Posterior vena cava (tissue), 2 donors: Measurements from ENCODE around the gene H2BK1. TPM values are rescaled to one million over a fixed set of nuclear protein-coding genes. Genes with fewer than 3 reads are reported as not detected.

Experiments used
- DNase-seq: peaks from one replicate; pipeline ENCODE4 v3.0.0-alpha.2; 2020; ENCODE audit warnings: low spot score
- intact Hi-C, 2 donors: fragments of 100-400 bp; cut with DNase I; formaldehyde crosslinking; loops; one replicate each; pipeline versions ENCODE4 v1.14.1 to v1.14.2; 2022 to 2023
- total RNA-seq, 2 donors: library from RNA; stranded (reverse); fragmentation: NEBNext Ultra II Directional; extraction: Animal tissue kit (Norgen Biotek cat#: 25700); gene quantifications; one replicate each; pipeline ENCODE4 v1.2.1, GENCODE V29; 2021
- donor health status: DM: yes; HTN: yes; CAD: no.
- donor health status: DM: yes; HTN: yes; CAD: no.

H2BK1 gene
- total RNA-seq, 2 donors from 2014 or later: 1.1 TPM; not detected in 1

DNA sequence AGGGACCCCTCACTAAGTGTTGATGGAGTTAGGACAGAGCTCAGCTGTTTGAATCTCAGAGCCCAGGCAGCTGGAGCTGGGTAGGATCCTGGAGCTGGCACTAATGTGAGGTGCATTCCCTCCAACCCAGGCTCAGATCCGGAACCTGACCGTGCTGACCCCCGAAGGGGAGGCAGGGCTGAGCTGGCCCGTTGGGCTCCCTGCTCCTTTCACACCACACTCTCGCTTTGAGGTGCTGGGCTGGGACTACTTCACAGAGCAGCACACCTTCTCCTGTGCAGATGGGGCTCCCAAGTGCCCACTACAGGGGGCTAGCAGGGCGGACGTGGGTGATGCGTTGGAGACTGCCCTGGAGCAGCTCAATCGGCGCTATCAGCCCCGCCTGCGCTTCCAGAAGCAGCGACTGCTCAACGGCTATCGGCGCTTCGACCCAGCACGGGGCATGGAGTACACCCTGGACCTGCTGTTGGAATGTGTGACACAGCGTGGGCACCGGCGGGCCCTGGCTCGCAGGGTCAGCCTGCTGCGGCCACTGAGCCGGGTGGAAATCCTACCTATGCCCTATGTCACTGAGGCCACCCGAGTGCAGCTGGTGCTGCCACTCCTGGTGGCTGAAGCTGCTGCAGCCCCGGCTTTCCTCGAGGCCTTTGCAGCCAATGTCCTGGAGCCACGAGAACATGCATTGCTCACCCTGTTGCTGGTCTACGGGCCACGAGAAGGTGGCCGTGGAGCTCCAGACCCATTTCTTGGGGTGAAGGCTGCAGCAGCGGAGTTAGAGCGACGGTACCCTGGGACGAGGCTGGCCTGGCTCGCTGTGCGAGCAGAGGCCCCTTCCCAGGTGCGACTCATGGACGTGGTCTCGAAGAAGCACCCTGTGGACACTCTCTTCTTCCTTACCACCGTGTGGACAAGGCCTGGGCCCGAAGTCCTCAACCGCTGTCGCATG lies 27.2 kb upstream of the H2BK1 start:
- intact Hi-C loops: no loop called here
- DNase-seq: peak; percentile 80

GRCh38 chr7:151236406-151236805 lies 26.1 kb upstream of the H2BK1 start:
- intact Hi-C loops: no loop called here
- DNase-seq: peak; percentile 53

DNA sequence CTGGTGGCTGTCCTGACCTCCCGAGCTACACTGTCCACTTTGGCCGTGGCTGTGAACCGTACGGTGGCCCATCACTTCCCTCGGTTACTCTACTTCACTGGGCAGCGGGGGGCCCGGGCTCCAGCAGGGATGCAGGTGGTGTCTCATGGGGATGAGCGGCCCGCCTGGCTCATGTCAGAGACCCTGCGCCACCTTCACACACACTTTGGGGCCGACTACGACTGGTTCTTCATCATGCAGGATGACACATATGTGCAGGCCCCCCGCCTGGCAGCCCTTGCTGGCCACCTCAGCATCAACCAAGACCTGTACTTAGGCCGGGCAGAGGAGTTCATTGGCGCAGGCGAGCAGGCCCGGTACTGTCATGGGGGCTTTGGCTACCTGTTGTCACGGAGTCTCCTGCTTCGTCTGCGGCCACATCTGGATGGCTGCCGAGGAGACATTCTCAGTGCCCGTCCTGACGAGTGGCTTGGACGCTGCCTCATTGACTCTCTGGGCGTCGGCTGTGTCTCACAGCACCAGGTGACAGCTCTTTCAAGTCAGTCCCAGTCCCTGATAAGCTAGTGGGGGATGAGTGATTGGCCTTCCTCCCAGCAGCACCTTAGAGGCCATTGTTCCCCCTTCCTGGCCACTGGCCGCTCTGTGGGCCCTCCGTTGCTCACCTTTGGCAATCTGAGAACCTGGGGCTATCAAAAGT lies 25.0 kb upstream of the H2BK1 start:
- peak; percentile 51 for DNase-seq
- intact Hi-C loops: no loop called here

DNA sequence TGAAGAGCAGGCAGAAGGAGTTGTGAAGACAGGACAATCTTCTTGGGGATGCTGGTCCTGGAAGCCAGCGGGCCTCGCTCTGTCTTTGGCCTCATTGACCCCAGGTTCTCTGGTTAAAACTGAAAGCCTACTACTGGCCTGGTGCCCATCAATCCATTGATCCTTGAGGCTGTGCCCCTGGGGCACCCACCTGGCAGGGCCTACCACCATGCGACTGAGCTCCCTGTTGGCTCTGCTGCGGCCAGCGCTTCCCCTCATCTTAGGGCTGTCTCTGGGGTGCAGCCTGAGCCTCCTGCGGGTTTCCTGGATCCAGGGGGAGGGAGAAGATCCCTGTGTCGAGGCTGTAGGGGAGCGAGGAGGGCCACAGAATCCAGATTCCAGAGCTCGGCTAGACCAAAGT lies 23.5 kb upstream of the H2BK1 start:
- peak; percentile 62 for DNase-seq
- intact Hi-C loops: no loop called here

DNA sequence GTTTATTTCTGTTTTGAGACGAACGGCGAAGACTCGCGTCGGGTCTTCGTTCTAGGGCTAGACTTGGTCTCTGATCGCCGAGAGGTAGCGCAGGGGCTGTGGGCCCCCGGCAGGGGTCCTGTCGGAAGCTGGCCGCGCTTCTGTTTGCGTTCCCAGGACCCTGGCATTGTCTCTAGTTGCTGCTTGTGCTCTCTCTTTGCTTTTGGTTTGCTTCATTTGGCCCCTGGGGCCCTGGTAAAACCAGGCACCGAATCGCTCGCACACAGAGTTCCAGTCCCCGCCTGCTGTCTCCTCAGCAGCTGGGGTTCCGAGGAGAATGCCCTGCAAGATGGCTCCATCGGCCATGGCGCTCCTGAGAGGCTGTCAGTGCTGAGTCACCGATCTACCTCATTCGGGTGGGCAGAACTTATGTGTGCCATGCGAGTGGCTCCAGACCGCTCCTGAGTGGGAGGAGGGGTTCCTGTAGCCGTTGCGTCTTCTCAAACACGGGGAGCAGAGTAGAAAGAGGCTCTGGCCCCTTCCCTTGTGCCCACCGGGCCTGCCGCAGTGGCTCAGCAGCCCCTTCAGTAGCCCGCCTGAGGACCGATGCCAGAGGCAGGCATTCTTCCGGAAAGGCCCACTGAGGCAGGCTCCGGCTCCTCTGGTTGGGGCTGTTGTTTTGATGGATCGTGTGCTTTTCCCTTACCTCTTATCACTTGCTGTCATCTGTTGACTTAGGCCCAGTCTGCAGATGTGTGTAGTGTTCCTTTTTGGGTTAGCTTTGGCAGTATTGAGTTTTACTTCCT lies 22.8 kb upstream of the H2BK1 start:
- DNase-seq: peak; percentile 90
- intact Hi-C loops: no loop called here

- DNase-seq: peak; percentile 98
- intact Hi-C loops: no loop called here
Measured at GRCh38 chr7:151232091-151232916, 22.0 kb upstream of the H2BK1 start, which contains the start of gene CHPF2. Gene CHPF2, plus strand, starts transcription at chr7:151232483. Its CDS starts 1,529 bp downstream, at chr7:151234012.

- DNase-seq: no peak
- intact Hi-C loops: no loop called here
Measured at GRCh38 chr7:151231080-151231479, 20.8 kb upstream of the H2BK1 start.

DNA sequence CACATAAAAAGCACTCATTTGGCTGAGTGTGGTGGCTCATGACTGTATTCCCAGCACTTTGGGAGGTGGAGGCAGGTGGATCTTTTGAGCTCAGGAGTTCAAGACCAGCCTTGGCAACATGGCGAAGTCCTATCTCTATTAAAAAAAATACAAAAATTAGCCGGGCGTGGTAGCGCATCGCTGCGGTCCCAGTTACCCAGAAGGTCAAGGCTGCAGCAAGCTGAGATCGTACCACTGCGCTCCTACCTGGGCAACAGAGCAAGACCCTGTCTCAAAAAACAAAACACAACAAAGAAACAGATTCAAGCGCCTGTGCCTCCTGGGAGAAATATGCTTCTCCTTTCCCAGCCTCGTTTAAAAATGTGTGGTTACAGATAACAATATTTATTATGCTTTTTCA lies 19.0 kb upstream of the H2BK1 start:
- DNase-seq: peak; percentile 58
- intact Hi-C loops: no loop called here

DNA sequence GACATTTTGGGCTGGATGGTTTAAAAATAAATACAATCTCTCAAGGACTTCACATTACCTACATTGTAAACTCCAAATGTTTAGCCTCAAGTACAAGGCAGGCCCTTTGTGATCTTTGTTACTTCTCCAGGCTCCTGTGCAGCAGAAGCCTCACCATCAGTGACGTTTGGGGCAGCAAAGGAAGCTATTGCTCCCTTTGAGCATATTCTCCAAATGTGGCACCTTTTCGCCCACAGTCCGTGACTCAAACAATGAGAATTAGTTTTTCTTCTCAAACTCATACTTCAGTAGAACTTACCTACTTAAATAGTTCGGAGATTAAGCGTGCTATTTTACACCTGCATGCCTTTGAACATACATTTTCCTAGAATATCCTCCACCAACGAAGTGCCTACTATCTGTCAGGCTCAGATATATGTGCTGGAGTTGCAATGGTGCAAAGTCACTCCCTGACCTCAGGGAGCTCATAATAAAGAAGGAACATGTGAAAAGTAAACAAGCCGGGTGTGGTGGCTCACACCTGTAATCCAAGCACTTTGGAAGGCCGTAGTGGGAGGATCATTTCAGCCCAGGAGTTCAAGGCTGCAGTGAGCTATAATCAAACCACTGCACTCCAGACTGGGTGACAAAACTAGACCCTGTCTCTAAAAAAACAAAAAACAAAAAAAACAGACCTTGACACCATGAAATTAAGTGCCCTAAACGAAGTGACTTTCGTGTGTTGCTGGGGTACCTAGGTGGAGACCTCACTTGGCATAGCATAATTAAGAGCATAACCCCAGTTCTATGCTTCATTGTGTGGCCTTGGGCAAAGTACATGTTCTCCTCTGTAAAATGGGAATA lies 18.0 kb upstream of the H2BK1 start:
- intact Hi-C loops: no loop called here

DNA sequence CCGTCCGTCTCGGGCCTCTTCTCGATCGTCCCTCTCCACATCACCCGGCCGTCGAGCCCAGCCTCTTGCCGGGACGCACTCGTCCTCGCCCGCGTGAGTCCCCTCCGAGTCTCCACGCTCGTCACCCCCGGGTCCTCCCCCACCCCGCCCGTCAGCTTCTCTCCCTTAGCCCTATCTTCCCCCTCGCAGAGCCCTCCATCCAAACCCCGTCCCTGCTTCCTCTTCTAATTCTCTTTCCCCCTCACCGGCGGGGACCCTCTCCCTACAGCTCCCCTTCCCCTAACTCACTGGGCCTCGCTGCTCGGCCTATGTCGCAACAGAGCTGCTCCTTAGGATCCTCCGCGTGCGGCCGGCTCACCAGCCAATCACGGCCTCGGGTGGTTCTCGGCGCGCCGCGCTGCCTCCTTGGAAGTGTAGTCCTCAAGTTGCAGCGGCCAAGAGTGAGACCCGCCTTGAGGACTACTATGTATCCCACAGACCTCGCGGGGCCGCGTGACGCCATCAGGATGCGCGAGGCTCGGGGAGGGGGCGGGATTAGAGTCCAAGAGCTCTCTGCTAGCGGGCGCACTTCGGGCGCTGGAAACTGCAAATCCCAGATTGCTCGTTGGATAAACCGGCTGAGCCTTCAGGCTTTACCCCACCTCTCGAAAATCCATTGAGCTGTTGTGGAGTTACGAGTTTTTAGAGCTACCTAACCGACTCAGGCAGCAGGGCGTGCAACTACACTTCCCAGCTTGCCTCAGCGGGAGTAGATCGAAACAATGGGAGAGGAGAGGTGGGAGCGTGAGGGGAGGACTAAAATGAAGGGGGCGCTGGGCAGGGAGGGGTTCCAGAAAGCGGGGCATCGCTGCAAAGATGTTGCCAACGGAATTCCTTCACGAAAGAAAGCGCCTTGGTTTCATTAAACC lies 16.8 kb upstream of the H2BK1 start, which contains the start of gene ABCF2:
ABCF2 (minus strand) TSS at position 331 of the 908 bp plus-strand sequence. CDS start 747 bp downstream, outside the sequence.
- DNase-seq: peak; percentile 100
- intact Hi-C loops: no loop called here

More for the DNA sequence above, 18.0 kb upstream of the H2BK1 start:
- peak; percentile 20 for DNase-seq

DNA sequence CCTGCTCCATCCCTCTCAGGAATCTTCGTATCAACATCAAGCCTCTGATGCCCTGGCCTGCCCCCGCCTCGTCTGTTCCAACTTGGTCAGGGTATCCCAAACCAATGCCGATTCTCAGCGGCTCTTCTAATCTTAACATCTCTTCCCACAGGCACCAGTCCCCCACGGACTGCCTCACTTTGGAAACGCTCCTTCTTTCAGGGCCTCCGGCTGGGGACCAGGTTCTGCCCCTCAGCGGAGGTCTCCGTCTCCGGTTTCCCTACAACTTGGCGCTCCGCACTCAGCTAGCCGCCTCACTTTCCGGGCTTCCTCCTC lies 16.2 kb upstream of the H2BK1 start:
- no peak for DNase-seq
- intact Hi-C loops: no loop called here

GRCh38 chr7:151225948-151226510 lies 15.7 kb upstream of the H2BK1 start:
- peak; percentile 61 for DNase-seq
- intact Hi-C loops: no loop called here

DNA sequence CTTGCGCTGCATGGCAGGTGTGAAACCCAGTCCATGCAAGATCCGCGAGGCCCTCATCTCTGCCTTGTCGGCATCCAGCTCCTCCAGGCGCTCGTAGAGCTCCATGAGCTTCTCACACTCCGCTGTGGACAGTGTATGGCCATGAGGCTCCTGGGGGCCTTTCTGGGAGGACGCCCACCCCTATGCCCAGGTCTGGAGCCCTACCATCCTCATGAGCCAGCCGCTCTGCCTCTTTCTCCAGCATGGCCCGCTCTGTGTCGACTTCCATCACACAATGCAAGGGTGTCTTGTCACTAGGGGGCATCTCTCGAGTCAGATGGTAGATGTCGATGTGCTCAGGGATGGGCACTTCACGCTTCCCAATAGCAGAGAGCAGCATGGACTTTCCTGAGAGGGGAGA lies 13.4 kb upstream of the H2BK1 start:
- intact Hi-C loops: no loop called here

DNA sequence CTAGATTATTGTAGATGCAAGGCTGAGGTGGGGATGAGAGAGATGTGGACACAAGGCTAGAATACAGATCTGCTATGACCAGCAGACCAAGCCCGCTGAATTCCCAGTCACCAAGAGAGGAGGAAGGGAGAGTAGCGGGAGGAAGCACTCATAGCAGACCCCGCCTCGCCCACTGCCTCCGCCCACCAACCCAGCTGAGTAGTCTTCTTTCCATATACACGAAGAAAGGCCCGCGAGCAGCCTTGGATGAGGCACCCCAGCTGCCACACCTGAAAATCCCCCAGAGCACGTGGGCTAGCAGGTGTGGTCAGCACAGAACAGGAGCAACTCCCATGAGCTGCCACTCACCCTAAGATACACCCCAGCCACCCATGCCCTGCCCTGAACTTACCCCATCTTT lies 7.9 kb upstream of the H2BK1 start:
- DNase-seq: peak; percentile 62
- intact Hi-C loops: loop anchor here in 1 of 2 donors (10.0 kb wide), 1 partner anchor 83 kb away; no protein-coding TSS in a partner anchor

More for the DNA sequence above, 13.4 kb upstream of the H2BK1 start:
- DNase-seq: no peak

- no peak for DNase-seq
- intact Hi-C loops: loop anchor here in 1 of 2 donors (10.0 kb wide), 1 partner anchor 81 kb away; no protein-coding TSS in a partner anchor
Measured at GRCh38 chr7:151215396-151215795, 5.1 kb upstream of the H2BK1 start.

GRCh38 chr7:151213826-151214225 lies 3.5 kb upstream of the H2BK1 start:
- DNase-seq: peak; percentile 75
- intact Hi-C loops: loop anchor here in 1 of 2 donors (10.0 kb wide), 1 partner anchor 79 kb away; no protein-coding TSS in a partner anchor
